ENCODE measurements around the gene NT5C3A. TPM values are rescaled to one million over a fixed set of nuclear protein-coding genes. Genes with fewer than 3 reads are reported as not detected.

Gene NT5C3A
- 13.0 and 20.3 TPM in 2 replicates for polyA plus RNA-seq (2011; rRNA removed)
- 2.1 and 6.3 TPM in 2 replicates for polyA minus RNA-seq (2011; rRNA and poly(A)+ RNA removed)

GRCh38 chr7:33062023-33062781 lies at the start of gene NT5C3A:
TSS of gene NT5C3A (minus strand) at chr7:33062776. CDS start at chr7:33062705, 71 bp downstream.
- POLR2A ChIA-PET = interaction anchor here (0.6 to 1.7 kb wide), 8 partner anchors 9 to 473 kb away, joined by 3 to 12 read pairs (median 4); partner anchors contain the start of gene FKBP9
- CTCF ChIA-PET = interaction anchor here (0.6 to 2.1 kb wide), 7 partner anchors 45 to 216 kb away, joined by 3 to 6 read pairs (median 4); no protein-coding TSS in a partner anchor
- H3K27me3 ChIP-seq (ENCODE audit: control insufficient read depth, insufficient read depth, low read length) = no peaks in the 10 kb centered on the region
- no peaks in the 10 kb centered on the region; the same call in 1 of the 2 replicates for H3K9me3 ChIP-seq (ENCODE audit: control insufficient read depth, insufficient read depth, low read length)
- peak within 1 kb of the TSS; percentile 90 for H3K27ac ChIP-seq (ENCODE audit: low read depth, low read length)
- peak within 1 kb of the TSS; percentile 86 for H3K4me3 ChIP-seq (ENCODE audit: low read depth, low read length)
- TF ChIP-seq CTCF (IDR thresholded peaks at IDR 0.05; ENCODE audit: low read depth, low read length) = no peak
- DNase-seq (ENCODE audit: low read depth, low spot score) = no peak

GRCh38 chr7:33111614-33112013 lies 49.0 kb upstream of the NT5C3A start:
- H3K27ac ChIP-seq (ENCODE audit: low read depth, low read length) = no peak overlapping the region
- no peaks in the 10 kb centered on the region for H3K9me3 ChIP-seq (ENCODE audit: control insufficient read depth, insufficient read depth, low read length)
- ChIA-PET POLR2A (no interaction called here), CTCF (interaction anchor here (5.7 kb wide), 1 partner anchor 266 kb away, joined by 104 read pairs; no protein-coding TSS in a partner anchor)
- no peak for DNase-seq (ENCODE audit: low read depth, low spot score)
- no peak overlapping the region for H3K4me3 ChIP-seq (ENCODE audit: low read depth, low read length)
- peaks cover 11% of the 10 kb centered on the region for H3K27me3 ChIP-seq (ENCODE audit: control insufficient read depth, insufficient read depth, low read length)
- TF ChIP-seq CTCF (IDR thresholded peaks at IDR 0.05; ENCODE audit: low read depth, low read length) = no peak

GRCh38 chr7:33109758-33110238 lies 47.2 kb upstream of the NT5C3A start:
- Histone ChIP-seq H3K4me3 (ENCODE audit: low read depth, low read length) (peak overlapping the region; percentile 63), H3K9me3 (ENCODE audit: control insufficient read depth, insufficient read depth, low read length) (no peaks in the 10 kb centered on the region), H3K27ac (ENCODE audit: low read depth, low read length) (no peak overlapping the region), H3K27me3 (ENCODE audit: control insufficient read depth, insufficient read depth, low read length) (peaks cover 6% of the 10 kb centered on the region)
- ChIA-PET POLR2A (interaction anchor here (1.0 kb wide), 1 partner anchor 47 kb away, joined by 4 read pairs; the partner anchor contains the start of gene NT5C3A), CTCF (interaction anchor here (0.6 to 5.7 kb wide), 20 partner anchors 11 to 896 kb away, joined by 3 to 104 read pairs (median 5); partner anchors contain the start of genes BBS9, FKBP9 and NT5C3A)
- no peak for TF ChIP-seq CTCF (IDR thresholded peaks at IDR 0.05; ENCODE audit: low read depth, low read length)
- DNase-seq (ENCODE audit: low read depth, low spot score) = no peak

- H3K9me3 ChIP-seq (ENCODE audit: control insufficient read depth, insufficient read depth, low read length) = no peaks in the 10 kb centered on the region
- peak; percentile 25; the same call in 1 of the 2 replicates for TF ChIP-seq CTCF (IDR thresholded peaks at IDR 0.05; ENCODE audit: low read depth, low read length)
- H3K4me3 ChIP-seq (ENCODE audit: low read depth, low read length) = peak within 1 kb of the TSS; percentile 80
- ChIA-PET CTCF (interaction anchor here (0.6 to 5.7 kb wide), 34 partner anchors 11 to 1002 kb away, joined by 3 to 104 read pairs (median 5); partner anchors contain the start of genes BBS9, FKBP9 and NT5C3A), POLR2A (interaction anchor here (1.0 kb wide), 1 partner anchor 47 kb away, joined by 4 read pairs; the partner anchor contains the start of gene NT5C3A)
- peak within 1 kb of the TSS; percentile 39 for H3K27ac ChIP-seq (ENCODE audit: low read depth, low read length)
- no peak for DNase-seq (ENCODE audit: low read depth, low spot score)
- H3K27me3 ChIP-seq (ENCODE audit: control insufficient read depth, insufficient read depth, low read length) = peaks cover 2% of the 10 kb centered on the region
These were observed 46.6 kb upstream of the NT5C3A start, which contains the start of gene RP9 for GRCh38 chr7:33109005-33109757. TSS of gene RP9 (minus strand) at chr7:33109404. CDS start at chr7:33109372, 32 bp downstream.

All from AG04450 (cell line).